Measurements from ENCODE around the gene NLRC4.
"Not testable (repeated sequence)": the region's sequence is repeated elsewhere in the genome, so short reads cannot be mapped to it uniquely, and the experiment has no call there.

Gene NLRC4

GRCh38 chr2:32277363-32277673, 12.6 kb upstream of the NLRC4 start:
- TF ChIP-seq POLR2AphosphoS5 (IDR thresholded peaks at IDR 0.05; ENCODE audit: low read depth, low read length) (no peak), TAF1 (IDR thresholded peaks at IDR 0.05; ENCODE audit: borderline replicate concordance, low read depth, low read length) (no peak), POLR2A (IDR thresholded peaks at IDR 0.05; ENCODE audit: low read depth, low read length) (no peak)
- FAIRE-seq (no peak), DNase-seq (ENCODE audit: insufficient read length) (no peak)

- not testable (repeated sequence) for DNase-seq (ENCODE audit: insufficient read length); FAIRE-seq
These were observed 11.1 kb upstream of the NLRC4 start for GRCh38 chr2:32275790-32276189.

GRCh38 chr2:32274289-32274688, 9.6 kb upstream of the NLRC4 start:
- DNase-seq (ENCODE audit: insufficient read length): no peak
- FAIRE-seq: no peak
- TF ChIP-seq TAF1 (IDR thresholded peaks at IDR 0.05; ENCODE audit: borderline replicate concordance, low read depth, low read length) (no peak), POLR2AphosphoS5 (IDR thresholded peaks at IDR 0.05; ENCODE audit: low read depth, low read length) (no peak), POLR2A (IDR thresholded peaks at IDR 0.05; ENCODE audit: low read depth, low read length) (no peak)

- TF ChIP-seq POLR2AphosphoS5 (IDR thresholded peaks at IDR 0.05; ENCODE audit: low read depth, low read length): no peak
- no peak for TF ChIP-seq TAF1 (IDR thresholded peaks at IDR 0.05; ENCODE audit: borderline replicate concordance, low read depth, low read length)
- no peak for TF ChIP-seq POLR2A (IDR thresholded peaks at IDR 0.05; ENCODE audit: low read depth, low read length)
- no peak for DNase-seq (ENCODE audit: insufficient read length)
- FAIRE-seq: no peak
These were observed 7.6 kb upstream of the NLRC4 start for GRCh38 chr2:32272279-32272678.

GRCh38 chr2:32271063-32271462, 6.4 kb upstream of the NLRC4 start:
- DNase-seq (ENCODE audit: insufficient read length): no peak
- no peak for TF ChIP-seq POLR2AphosphoS5 (IDR thresholded peaks at IDR 0.05; ENCODE audit: low read depth, low read length)
- no peak for TF ChIP-seq TAF1 (IDR thresholded peaks at IDR 0.05; ENCODE audit: borderline replicate concordance, low read depth, low read length)
- no peak for TF ChIP-seq POLR2A (IDR thresholded peaks at IDR 0.05; ENCODE audit: low read depth, low read length)
- FAIRE-seq: no peak

- no peak for DNase-seq (ENCODE audit: insufficient read length)
- TF ChIP-seq POLR2A (IDR thresholded peaks at IDR 0.05; ENCODE audit: low read depth, low read length) (no peak), POLR2AphosphoS5 (IDR thresholded peaks at IDR 0.05; ENCODE audit: low read depth, low read length) (no peak), TAF1 (IDR thresholded peaks at IDR 0.05; ENCODE audit: borderline replicate concordance, low read depth, low read length) (no peak)
- no peak for FAIRE-seq
These were observed 2.6 kb downstream of the NLRC4 start for GRCh38 chr2:32262105-32262504.

- FAIRE-seq: no peak
- no peak for TF ChIP-seq TAF1 (IDR thresholded peaks at IDR 0.05; ENCODE audit: borderline replicate concordance, low read depth, low read length)
- no peak for TF ChIP-seq POLR2A (IDR thresholded peaks at IDR 0.05; ENCODE audit: low read depth, low read length)
- TF ChIP-seq POLR2AphosphoS5 (IDR thresholded peaks at IDR 0.05; ENCODE audit: low read depth, low read length): no peak
- DNase-seq (ENCODE audit: insufficient read length): no peak
These were observed 4.3 kb downstream of the NLRC4 start for GRCh38 chr2:32260376-32260775.

- FAIRE-seq: no peak
- TF ChIP-seq TAF1 (IDR thresholded peaks at IDR 0.05; ENCODE audit: borderline replicate concordance, low read depth, low read length): no peak
- TF ChIP-seq POLR2AphosphoS5 (IDR thresholded peaks at IDR 0.05; ENCODE audit: low read depth, low read length): no peak
- TF ChIP-seq POLR2A (IDR thresholded peaks at IDR 0.05; ENCODE audit: low read depth, low read length): no peak
- no peak for DNase-seq (ENCODE audit: insufficient read length)
These were observed 6.4 kb downstream of the NLRC4 start for GRCh38 chr2:32258242-32258641.

- no peak for TF ChIP-seq POLR2AphosphoS5 (IDR thresholded peaks at IDR 0.05; ENCODE audit: low read depth, low read length)
- no peak for TF ChIP-seq TAF1 (IDR thresholded peaks at IDR 0.05; ENCODE audit: borderline replicate concordance, low read depth, low read length)
- TF ChIP-seq POLR2A (IDR thresholded peaks at IDR 0.05; ENCODE audit: low read depth, low read length): no peak
- no peak for FAIRE-seq
- no peak for DNase-seq (ENCODE audit: insufficient read length)
These were observed 14.4 kb downstream of the NLRC4 start for GRCh38 chr2:32250290-32250689.

- FAIRE-seq (no peak), DNase-seq (ENCODE audit: insufficient read length) (no peak)
- no peak for TF ChIP-seq POLR2A (IDR thresholded peaks at IDR 0.05; ENCODE audit: low read depth, low read length)
These were observed 14.9 kb downstream of the NLRC4 start for GRCh38 chr2:32249731-32250236.

GRCh38 chr2:32248299-32248698, 16.4 kb downstream of the NLRC4 start:
- TF ChIP-seq POLR2A (IDR thresholded peaks at IDR 0.05; ENCODE audit: low read depth, low read length): no peak
- TF ChIP-seq TAF1 (IDR thresholded peaks at IDR 0.05; ENCODE audit: borderline replicate concordance, low read depth, low read length): no peak
- TF ChIP-seq POLR2AphosphoS5 (IDR thresholded peaks at IDR 0.05; ENCODE audit: low read depth, low read length): no peak
- no peak for FAIRE-seq
- DNase-seq (ENCODE audit: insufficient read length): no peak

GRCh38 chr2:32246911-32247310, 17.8 kb downstream of the NLRC4 start:
- no peak for FAIRE-seq
- TF ChIP-seq POLR2A (IDR thresholded peaks at IDR 0.05; ENCODE audit: low read depth, low read length) (no peak), TAF1 (IDR thresholded peaks at IDR 0.05; ENCODE audit: borderline replicate concordance, low read depth, low read length) (no peak), POLR2AphosphoS5 (IDR thresholded peaks at IDR 0.05; ENCODE audit: low read depth, low read length) (no peak)
- no peak for DNase-seq (ENCODE audit: insufficient read length)

GRCh38 chr2:32242331-32242730, 22.4 kb downstream of the NLRC4 start:
- DNase-seq (ENCODE audit: insufficient read length) (no peak), FAIRE-seq (no peak)
- no peak for TF ChIP-seq POLR2AphosphoS5 (IDR thresholded peaks at IDR 0.05; ENCODE audit: low read depth, low read length)
- TF ChIP-seq TAF1 (IDR thresholded peaks at IDR 0.05; ENCODE audit: borderline replicate concordance, low read depth, low read length): no peak
- no peak for TF ChIP-seq POLR2A (IDR thresholded peaks at IDR 0.05; ENCODE audit: low read depth, low read length)

All from GM12892 (cell line).